Measurements from ENCODE around the gene TTC9C. TPM values are rescaled to one million over a fixed set of nuclear protein-coding genes. Genes with fewer than 3 reads are reported as not detected.
A peak's percentile ranks its signal among the peaks of the same experiment; 100 is the strongest.

TTC9C gene
- total and polyA plus RNA-seq, 2 of the 8 experiments (the other 6 are each of a cell fraction or from before 2014, with no cell fraction given): 25.4 to 34.1 TPM

- peak overlapping the region; percentile 87 for H4K8ac ChIP-seq (ENCODE audit: extremely low read depth, insufficient read depth, low read length)
- H3K23ac ChIP-seq (ENCODE audit: insufficient read length): peak overlapping the region; percentile 17
- TF ChIP-seq RNF2 (IDR thresholded peaks at IDR 0.05; ENCODE audit: borderline replicate concordance, low read depth, low read length, missing control alignments, poor library complexity, severe bottlenecking) (no peak), SAP30 (IDR thresholded peaks at IDR 0.05; ENCODE audit: insufficient read depth, insufficient replicate concordance, low read length) (peak; percentile 69), CREB1 (IDR thresholded peaks at IDR 0.05) (0 out of 2 replicates have a peak, but pooled peaks have one; percentile 7), ZNF274 (IDR thresholded peaks at IDR 0.05; ENCODE audit: borderline replicate concordance, extremely low read depth, low read length) (no peak), SP4 (IDR thresholded peaks at IDR 0.05; ENCODE audit: low read length) (0 out of 2 replicates have a peak, but pooled peaks have one; percentile 21), RFX5 (IDR thresholded peaks at IDR 0.05; ENCODE audit: borderline replicate concordance, low read depth, low read length) (peak; percentile 5; the same call in 1 of the 2 replicates)
- H3K4me2 ChIP-seq (ENCODE audit: insufficient read depth in 1 of 2, low read depth in 2 of 2, low read length in 2 of 2): peak overlapping the region; percentile 95 to 97
- 14% methylated on average over 18 of the region's 18 CpGs; no CpG with 5 or more reads in 1 of the 2 experiments for WGBS, 2 experiments (ENCODE audit: extremely low coverage in 1 of 2, insufficient coverage in 1 of 2, insufficient read length in 1 of 2, insufficient replicate concordance in 2 of 2, low coverage in 1 of 2, low lambda C conversion rate in 2 of 2, missing lambda C conversion rate in 1 of 2)
- H3K79me2 ChIP-seq (ENCODE audit: control insufficient read depth in 1 of 2, insufficient read depth in 2 of 2, low read length in 2 of 2): peaks cover 0 to 19% of the 10 kb centered on the region in 2 experiments; a peak in 2 of 4 replicates
- no peak overlapping the region for H3K14ac ChIP-seq (ENCODE audit: insufficient read length)
- peak overlapping the region; percentile 15 to 88 (median 59) for H3K9ac ChIP-seq (replicated peaks in 1 of 4; ENCODE audit: extremely low read depth in 1 of 4, low read depth in 3 of 4, low read length in 3 of 4)
- H3K4me1 ChIP-seq (replicated peaks in 1 of 4; ENCODE audit: control insufficient read depth in 3 of 4, insufficient read depth in 4 of 4, low read length in 3 of 4): peaks cover 0 to 9% (median 5%) of the 10 kb centered on the region in 4 experiments; a peak in 6 of 7 replicates
- 0 out of 2 replicates have a peak overlapping the region, but pooled peaks have one; percentile 60 for H2AFZ ChIP-seq (ENCODE audit: low read length)
- FAIRE-seq (no peak), DNase-seq (ENCODE audit: low read depth in 1 of 2, low spot score in 2 of 2) (peak in 1 of 2 experiments; percentile 65)
- H3K4me3 ChIP-seq (ENCODE audit: extremely low read depth in 1 of 4, insufficient read depth in 2 of 4, low read depth in 3 of 4, low read length in 4 of 4): peak overlapping the region; percentile 77 to 95 (median 92); a peak in 7 of 8 replicates
- H2BK5ac ChIP-seq (ENCODE audit: low read depth, low read length): peak overlapping the region; percentile 90; the same call in 1 of the 2 replicates
- peak overlapping the region; percentile 0 for H3K56ac ChIP-seq (replicated peaks; ENCODE audit: insufficient read length, low read depth, low read length)
- H4K20me1 ChIP-seq (replicated peaks in 1 of 2; ENCODE audit: control insufficient read depth in 1 of 2, insufficient read depth in 2 of 2, low read length in 2 of 2): peaks cover 0 to 2% of the 10 kb centered on the region in 2 experiments
- peak overlapping the region; percentile 72; the same call in 1 of the 2 replicates for H2BK12ac ChIP-seq (ENCODE audit: low read depth, low read length)
- H3K36me3 ChIP-seq (ENCODE audit: control insufficient read depth in 2 of 4, insufficient read depth in 4 of 4, low read length in 3 of 4): peaks cover 6 to 20% (median 16%) of the 10 kb centered on the region in 4 experiments; a peak in 7 of 8 replicates
- ChIA-PET POLR2A (ENCODE audit: partially characterized antibody) (interaction anchor here (0.6 to 7.8 kb wide), 30 partner anchors 8 to 179 kb away, joined by 3 to 145 read pairs (median 6); partner anchors contain the start of genes BSCL2, C11orf98, CSKMT and GNG3), CTCF (ENCODE audit: partially characterized antibody) (interaction anchor here (0.9 to 10.2 kb wide), 14 partner anchors 9 to 142 kb away, joined by 3 to 94 read pairs (median 8); partner anchors contain the start of genes BSCL2, POLR2G, TMEM179B and TTC9C)
- peaks cover 6% of the 10 kb centered on the region; the same call in 1 of the 2 replicates for H3K79me1 ChIP-seq (ENCODE audit: low read depth, low read length)
- peak overlapping the region; percentile 40 for H3K4ac ChIP-seq (replicated peaks; ENCODE audit: insufficient read length, low read depth, low read length)
- H2AK5ac ChIP-seq (ENCODE audit: low read depth, low read length): 0 out of 2 replicates have a peak overlapping the region, but pooled peaks have one; percentile 79
- H3K27me3 ChIP-seq (replicated peaks in 1 of 4; ENCODE audit: control insufficient read depth in 3 of 4, extremely low read depth in 1 of 4, insufficient read depth in 3 of 4, low read length in 3 of 4): no peaks in the 10 kb centered on the region
- no peak overlapping the region for H2BK15ac ChIP-seq (ENCODE audit: low read length)
- H3K18ac ChIP-seq (ENCODE audit: extremely low read depth, low read length): peak overlapping the region; percentile 68
- peak overlapping the region; percentile 90 for H2BK120ac ChIP-seq (replicated peaks; ENCODE audit: low read depth, low read length)
- peak overlapping the region; percentile 72 for H3K27ac ChIP-seq (ENCODE audit: low read depth, low read length)
- peak overlapping the region; percentile 92 for H4K5ac ChIP-seq (ENCODE audit: insufficient read length, low read depth, low read length)
- H3K23me2 ChIP-seq (ENCODE audit: low read depth, low read length): peaks cover 3% of the 10 kb centered on the region
- H4K91ac ChIP-seq (replicated peaks; ENCODE audit: insufficient read length, low read length): peak overlapping the region; percentile 90
- peak overlapping the region; percentile 51; the same call in 1 of the 2 replicates for H2BK20ac ChIP-seq (ENCODE audit: low read length)
- H3K9me3 ChIP-seq (ENCODE audit: insufficient read depth in 2 of 2, low read depth in 1 of 2, low read length in 1 of 2): no peaks in the 10 kb centered on the region
Observed at GRCh38 chr11:62770778-62771143, 42.5 kb downstream of the TTC9C start.

Measured in H1 (cell line).